Gastroesophageal sphincter (tissue), 4 donors: ENCODE data around the gene MT4. TPM values are rescaled to one million over a fixed set of nuclear protein-coding genes. Genes with fewer than 3 reads are reported as not detected.

ENCODE experiments used
- ATAC-seq: fragments of 150-250 bp; one replicate; pipeline ENCODE4 v1.9.1; 2016; ENCODE audit warnings: mild to moderate bottlenecking, moderate library complexity
- H3K27ac ChIP-seq, 4 donors: fragments of 200-600 bp; sonication (generic) in 3 of 4; 1 replicate in 3 of 4; 2 replicates in 1 of 4; pipeline ENCODE4 v1.5.1; 2016 to 2019
- H3K27me3 ChIP-seq: fragments of 200-600 bp; sonication (generic); one replicate; pipeline ENCODE4 v1.5.1; 2019
- H3K36me3 ChIP-seq, 2 donors: fragments of 200-600 bp; sonication (generic); one replicate each; pipeline ENCODE4 v1.5.1; 2019; ENCODE audit warnings: control low read depth in 1 of 2
- H3K4me1 ChIP-seq, 3 donors: fragments of 200-600 bp; sonication (generic); 1 replicate in 2 of 3; 2 replicates in 1 of 3; pipeline ENCODE4 v1.5.1; 2016 to 2019; ENCODE audit warnings: control low read depth in 2 of 3
- H3K4me3 ChIP-seq, 2 donors: fragments of 200-600 bp; sonication (generic); one replicate each; pipeline ENCODE4 v1.5.1; 2019; ENCODE audit warnings: mild to moderate bottlenecking in 1 of 2, moderate library complexity in 1 of 2
- H3K9me3 ChIP-seq, 3 donors: fragments of 200-600 bp; sonication (generic); one replicate each; pipeline ENCODE4 v1.5.1; 2017 to 2019; ENCODE audit warnings: control low read depth in 2 of 3
- CTCF ChIP-seq, 4 experiments: fragments of 200-600 bp in 2 of 4; fragments of 450-650 bp in 2 of 4; sonication (generic) in 1 of 4; IDR thresholded peaks; one replicate each; pipeline ENCODE4 v1.5.1; 2017 to 2019; ENCODE audit warnings: antibody characterized with exemption in 4 of 4, mild to moderate bottlenecking in 2 of 4, moderate library complexity in 2 of 4
- EP300 ChIP-seq: sonication (generic); formaldehyde crosslinking; IDR thresholded peaks from one replicate; pipeline ENCODE4 v1.6.1; 2017; ENCODE audit warnings: antibody characterized with exemption, mild to moderate bottlenecking
- POLR2A ChIP-seq, 2 donors: fragments of 450-650 bp; IDR thresholded peaks; one replicate each; pipeline ENCODE4 v1.6.1; 2017; ENCODE audit warnings: antibody characterized with exemption in 2 of 2, mild to moderate bottlenecking in 2 of 2, moderate library complexity in 1 of 2
- POLR2AphosphoS5 ChIP-seq: sonication (generic); formaldehyde crosslinking; IDR thresholded peaks from one replicate; pipeline ENCODE4 v1.6.1; 2017; ENCODE audit warnings: antibody characterized with exemption
- WGBS, 2 donors: methylation state at CpG; one replicate each; pipeline ENCODE4 v1.1.5; 2018; ENCODE audit warnings: low coverage in 1 of 2; 5-methylcytosine and 5-hydroxymethylcytosine counted together
- total RNA-seq, 4 donors: library from RNA; depleted of rRNA; stranded (reverse); fragments of >200 nt; gene quantifications; one replicate each; pipeline ENCODE4 v1.1.0, GENCODE V29; 2016

MT4 gene
- total RNA-seq, 4 donors from 2014 or later = not detected

- no peaks in the 10 kb centered on the region for H3K27me3 ChIP-seq
- H3K4me3 ChIP-seq = no peak overlapping the region
- ATAC-seq = no peak
- H3K27ac ChIP-seq = no peak overlapping the region
- no peaks in the 10 kb centered on the region for H3K9me3 ChIP-seq
- H3K36me3 ChIP-seq = no peaks in the 10 kb centered on the region
- TF ChIP-seq CTCF (IDR thresholded peaks at IDR 0.05) (no peak), EP300 (no peak), POLR2AphosphoS5 (no peak), POLR2A (IDR thresholded peaks at IDR 0.05) (no peak)
- peaks cover 0 to 35% (median 17%) of the 10 kb centered on the region in 3 donors for H3K4me1 ChIP-seq
- WGBS, 2 donors = 77 to 82% methylated on average over 2 to 3 of the region's 3 CpGs
Observed at GRCh38 chr16:56615353-56615752, 50.5 kb downstream of the MT4 start.

- Histone ChIP-seq H3K4me3 (peak overlapping the region; percentile 11 to 49), H3K27ac (peak overlapping the region in 3 of 4 donors; percentile 66 to 67 (median 66)), H3K27me3 (no peaks in the 10 kb centered on the region), H3K9me3 (no peaks in the 10 kb centered on the region), H3K36me3 (no peaks in the 10 kb centered on the region), H3K4me1 (peaks cover 0 to 23% (median 10%) of the 10 kb centered on the region in 3 donors)
- WGBS, 2 donors = 76 to 83% methylated on average over 2 to 10 of the region's 23 CpGs
- no peak for ATAC-seq
- TF ChIP-seq EP300 (no peak), POLR2A (IDR thresholded peaks at IDR 0.05) (no peak), CTCF (IDR thresholded peaks at IDR 0.05) (no peak), POLR2AphosphoS5 (no peak)
Observed at GRCh38 chr16:56616608-56617211, 51.8 kb downstream of the MT4 start.

- ATAC-seq = peak; percentile 91
- peak overlapping the region in 3 of 4 donors; percentile 66 to 67 (median 66) for H3K27ac ChIP-seq
- no peaks in the 10 kb centered on the region for H3K9me3 ChIP-seq
- H3K27me3 ChIP-seq = no peaks in the 10 kb centered on the region
- H3K36me3 ChIP-seq = no peaks in the 10 kb centered on the region
- H3K4me1 ChIP-seq = peaks cover 0 to 28% (median 10%) of the 10 kb centered on the region in 3 donors
- WGBS, 2 donors = 0 to 7% methylated on average over 2 to 12 of the region's 41 CpGs
- peak in 3 of 4 experiments; percentile 14 to 28 (median 18) for TF ChIP-seq CTCF (IDR thresholded peaks at IDR 0.05)
- no peak for TF ChIP-seq POLR2A (IDR thresholded peaks at IDR 0.05)
- peak; percentile 74 for TF ChIP-seq POLR2AphosphoS5
- no peak for TF ChIP-seq EP300
- H3K4me3 ChIP-seq = peak overlapping the region; percentile 11 to 49
Observed at GRCh38 chr16:56617212-56618085, 52.6 kb downstream of the MT4 start.

- Histone ChIP-seq H3K36me3 (no peaks in the 10 kb centered on the region), H3K27ac (peak overlapping the region in 2 of 4 donors; percentile 66), H3K4me3 (no peak overlapping the region), H3K27me3 (no peaks in the 10 kb centered on the region), H3K4me1 (peaks cover 0 to 28% (median 10%) of the 10 kb centered on the region in 3 donors), H3K9me3 (no peaks in the 10 kb centered on the region)
- TF ChIP-seq POLR2A (IDR thresholded peaks at IDR 0.05) = no peak
- TF ChIP-seq CTCF (IDR thresholded peaks at IDR 0.05) = no peak
- no peak for TF ChIP-seq POLR2AphosphoS5
- no peak for TF ChIP-seq EP300
- WGBS, 2 donors = 84% methylated on average over 5 of the region's 6 CpGs; no CpG with 5 or more reads in 1 of the 2 donors
- ATAC-seq = no peak
Observed at GRCh38 chr16:56618138-56618537, 53.3 kb downstream of the MT4 start.

Other genes with a start within 250 kb of the MT4 start
- 100 to 1,000 TPM; 172 to 216 (median 194) TPM for gene AMFR, start 139.5 kb upstream of the MT4 start, total RNA-seq
- 10 to 100 TPM; 43.0 to 72.6 (median 55.6) TPM for gene NUDT21, start 113.7 kb upstream of the MT4 start, total RNA-seq
- gene OGFOD1, start 113.5 kb upstream of the MT4 start, total RNA-seq = 10 to 100 TPM; 40.6 to 55.1 (median 50.4) TPM
- 10 to 100 TPM; 29.4 to 51.2 (median 45.5) TPM for gene BBS2, start 45.0 kb upstream of the MT4 start, total RNA-seq
- gene MT3, start 24.5 kb downstream of the MT4 start, total RNA-seq = 1 to 10 TPM in 2 of 4 donors, not detected in 2; 2.0 to 3.6 TPM
- 100 to 1,000 TPM in 2 of 4 donors, 10 to 100 TPM in 2; 27.2 to 216 (median 119) TPM for gene MT2A, start 43.5 kb downstream of the MT4 start, total RNA-seq
- gene MT1E, start 60.7 kb downstream of the MT4 start, total RNA-seq = 100 to 1,000 TPM; 101 to 194 (median 144) TPM
- gene MT1M, start 67.6 kb downstream of the MT4 start, total RNA-seq = 10 to 100 TPM in 2 of 4 donors, 1 to 10 TPM in 2; 2.6 to 36.9 (median 6.9) TPM
- gene MT1A, start 73.6 kb downstream of the MT4 start, total RNA-seq = 100 to 1,000 TPM in 1 of 4 donors, 10 to 100 TPM in 1, 1 to 10 TPM in 1, not detected in 1; 9.9 to 171 (median 25.5) TPM
- gene MT1B, start 86.8 kb downstream of the MT4 start, total RNA-seq = not detected
- 1 to 10 TPM in 2 of 4 donors, not detected in 2; 1.7 to 4.6 TPM for gene MT1F, start 92.9 kb downstream of the MT4 start, total RNA-seq
- gene MT1G, start 103.0 kb downstream of the MT4 start, total RNA-seq = 10 to 100 TPM in 3 of 4 donors, not detected in 1; 16.0 to 40.0 (median 21.6) TPM
- not detected for gene MT1H, start 104.7 kb downstream of the MT4 start, total RNA-seq
- 100 to 1,000 TPM; 265 to 685 (median 330) TPM for gene MT1X, start 117.4 kb downstream of the MT4 start, total RNA-seq
- 10 to 100 TPM; 37.6 to 39.3 (median 38.9) TPM for gene NUP93, start 165.1 kb downstream of the MT4 start, total RNA-seq